Uterus (tissue), 4 donors: ENCODE measurements around the gene RPS3A. TPM values are rescaled to one million over a fixed set of nuclear protein-coding genes. Genes with fewer than 3 reads are reported as not detected.

Experiments used
- DNase-seq, 2 donors: peaks; one replicate each; pipeline ENCODE4 v3.0.0-alpha.2; 2019 to 2020
- H3K27ac ChIP-seq, 2 donors: fragments of 200-600 bp; sonication (generic); 1 replicate in 1 of 2; 2 replicates in 1 of 2; pipeline ENCODE4 v1.5.1; 2016 to 2018
- H3K27me3 ChIP-seq, 2 donors: fragments of 200-600 bp; sonication (generic); one replicate each; pipeline ENCODE4 v1.5.1; 2018 to 2019; ENCODE audit warnings: control low read depth in 1 of 2
- H3K36me3 ChIP-seq, 2 donors: fragments of 200-600 bp; sonication (generic); one replicate each; pipeline ENCODE4 v1.5.1; 2019; ENCODE audit warnings: control low read depth in 1 of 2
- H3K4me1 ChIP-seq, 2 donors: fragments of 200-600 bp; sonication (generic); one replicate each; pipeline ENCODE4 v1.5.1; 2018 to 2019; ENCODE audit warnings: control low read depth in 1 of 2
- H3K4me3 ChIP-seq, 2 donors: fragments of 200-600 bp; sonication (generic); 1 replicate in 1 of 2; 2 replicates in 1 of 2; pipeline ENCODE4 v1.5.1; 2018 to 2019; ENCODE audit warnings: mild to moderate bottlenecking in 1 of 2
- H3K9me3 ChIP-seq, 2 donors: fragments of 200-600 bp; sonication (generic); one replicate each; pipeline ENCODE4 v1.5.1; 2019; ENCODE audit warnings: control low read depth in 1 of 2
- POLR2A ChIP-seq, 2 donors: fragments of 450-650 bp; IDR thresholded peaks; one replicate each; pipeline ENCODE4 v1.6.1; 2016; ENCODE audit warnings: antibody characterized with exemption in 2 of 2, mild to moderate bottlenecking in 1 of 2, moderate library complexity in 1 of 2
- intact Hi-C: fragments of 100-400 bp; cut with DNase I; formaldehyde crosslinking; loops from one replicate; pipeline ENCODE4 v1.15.1; 2023; ENCODE audit warnings: low total_unique reads
- total RNA-seq, 4 donors: library from RNA; depleted of rRNA in 3 of 4; stranded (reverse); fragments of >200 nt in 3 of 4; gene quantifications; one replicate each; pipeline versions ENCODE4 v1.1.0 to v1.2.4, GENCODE V29; 2014 to 2023
- TF ChIP-seq, protein P1 (sequence below), 4 experiments: fragments of 200-600 bp in 2 of 4; fragments of 450-650 bp in 2 of 4; sonication (generic) in 2 of 4; IDR thresholded peaks; one replicate each; pipeline ENCODE4 v1.5.1; 2016 to 2019; ENCODE audit warnings: antibody characterized with exemption in 4 of 4, mild to moderate bottlenecking in 2 of 4, moderate library complexity in 1 of 4
- donor health status: DM: yes; HTN: yes; CAD: no.

Gene RPS3A
- total RNA-seq, 4 donors from 2014 or later, result 2,740 to 15,349 (median 8,137) TPM

GRCh38 chr4:151144329-151145072 lies 45.1 kb downstream of the RPS3A start:
- TF ChIP-seq, protein P1, sequence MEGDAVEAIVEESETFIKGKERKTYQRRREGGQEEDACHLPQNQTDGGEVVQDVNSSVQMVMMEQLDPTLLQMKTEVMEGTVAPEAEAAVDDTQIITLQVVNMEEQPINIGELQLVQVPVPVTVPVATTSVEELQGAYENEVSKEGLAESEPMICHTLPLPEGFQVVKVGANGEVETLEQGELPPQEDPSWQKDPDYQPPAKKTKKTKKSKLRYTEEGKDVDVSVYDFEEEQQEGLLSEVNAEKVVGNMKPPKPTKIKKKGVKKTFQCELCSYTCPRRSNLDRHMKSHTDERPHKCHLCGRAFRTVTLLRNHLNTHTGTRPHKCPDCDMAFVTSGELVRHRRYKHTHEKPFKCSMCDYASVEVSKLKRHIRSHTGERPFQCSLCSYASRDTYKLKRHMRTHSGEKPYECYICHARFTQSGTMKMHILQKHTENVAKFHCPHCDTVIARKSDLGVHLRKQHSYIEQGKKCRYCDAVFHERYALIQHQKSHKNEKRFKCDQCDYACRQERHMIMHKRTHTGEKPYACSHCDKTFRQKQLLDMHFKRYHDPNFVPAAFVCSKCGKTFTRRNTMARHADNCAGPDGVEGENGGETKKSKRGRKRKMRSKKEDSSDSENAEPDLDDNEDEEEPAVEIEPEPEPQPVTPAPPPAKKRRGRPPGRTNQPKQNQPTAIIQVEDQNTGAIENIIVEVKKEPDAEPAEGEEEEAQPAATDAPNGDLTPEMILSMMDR (IDR thresholded peaks at IDR 0.05), result no peak
- TF ChIP-seq POLR2A (IDR thresholded peaks at IDR 0.05), result no peak
- Histone ChIP-seq H3K36me3 (no peaks in the 10 kb centered on the region), H3K4me3 (no peak overlapping the region), H3K4me1 (no peaks in the 10 kb centered on the region), H3K9me3 (no peaks in the 10 kb centered on the region), H3K27ac (no peak overlapping the region), H3K27me3 (no peaks in the 10 kb centered on the region)
- intact Hi-C loops, result no loop called here
- DNase-seq, result no peak

GRCh38 chr4:151147000-151147399 lies 47.6 kb downstream of the RPS3A start:
- H3K27ac ChIP-seq, result no peak overlapping the region
- no peak for DNase-seq
- intact Hi-C loops, result no loop called here
- TF ChIP-seq, protein P1 (IDR thresholded peaks at IDR 0.05), result no peak
- no peak for TF ChIP-seq POLR2A (IDR thresholded peaks at IDR 0.05)
- H3K4me1 ChIP-seq, result no peaks in the 10 kb centered on the region
- H3K4me3 ChIP-seq, result no peak overlapping the region
- no peaks in the 10 kb centered on the region for H3K27me3 ChIP-seq
- no peaks in the 10 kb centered on the region for H3K36me3 ChIP-seq
- H3K9me3 ChIP-seq, result no peaks in the 10 kb centered on the region

GRCh38 chr4:151148261-151148660 lies 48.8 kb downstream of the RPS3A start:
- DNase-seq, result no peak
- Histone ChIP-seq H3K36me3 (no peaks in the 10 kb centered on the region), H3K4me3 (no peak overlapping the region), H3K27ac (no peak overlapping the region), H3K9me3 (no peaks in the 10 kb centered on the region), H3K4me1 (no peaks in the 10 kb centered on the region), H3K27me3 (no peaks in the 10 kb centered on the region)
- intact Hi-C loops, result no loop called here
- TF ChIP-seq POLR2A (IDR thresholded peaks at IDR 0.05), result no peak
- TF ChIP-seq, protein P1 (IDR thresholded peaks at IDR 0.05), result no peak

GRCh38 chr4:151150821-151151580 lies 51.6 kb downstream of the RPS3A start:
- H3K36me3 ChIP-seq, result no peaks in the 10 kb centered on the region
- H3K9me3 ChIP-seq, result no peaks in the 10 kb centered on the region
- intact Hi-C loops, result no loop called here
- no peaks in the 10 kb centered on the region for H3K4me1 ChIP-seq
- DNase-seq, result no peak
- H3K4me3 ChIP-seq, result no peak overlapping the region
- TF ChIP-seq, protein P1 (IDR thresholded peaks at IDR 0.05), result no peak
- no peak for TF ChIP-seq POLR2A (IDR thresholded peaks at IDR 0.05)
- H3K27me3 ChIP-seq, result no peaks in the 10 kb centered on the region
- no peak overlapping the region for H3K27ac ChIP-seq

DNA sequence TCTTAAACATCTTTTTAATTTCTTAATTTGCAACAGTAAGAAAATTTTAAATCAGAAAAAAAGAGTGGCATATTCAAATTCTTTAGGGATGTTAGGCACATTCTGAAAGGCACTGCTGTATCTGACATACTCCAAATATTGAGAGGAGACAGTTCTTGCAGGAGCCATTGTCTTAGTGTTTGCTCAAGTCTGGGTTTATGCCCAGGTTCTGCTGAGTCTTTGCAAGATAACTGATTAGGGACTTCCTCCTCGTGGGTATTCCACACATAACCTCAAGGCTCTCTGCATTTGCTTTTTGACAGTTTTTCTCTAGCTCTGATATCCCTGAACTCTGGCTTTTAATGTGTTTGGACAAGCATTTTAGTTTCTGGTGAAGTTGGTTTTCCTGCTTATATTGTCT lies 52.6 kb downstream of the RPS3A start:
- no peak for DNase-seq
- TF ChIP-seq, protein P1 (IDR thresholded peaks at IDR 0.05), result no peak
- no peak for TF ChIP-seq POLR2A (IDR thresholded peaks at IDR 0.05)

More for the DNA sequence above, 52.6 kb downstream of the RPS3A start:
- Histone ChIP-seq H3K27me3 (no peaks in the 10 kb centered on the region), H3K9me3 (no peaks in the 10 kb centered on the region), H3K27ac (no peak overlapping the region), H3K4me1 (no peaks in the 10 kb centered on the region), H3K36me3 (no peaks in the 10 kb centered on the region), H3K4me3 (no peak overlapping the region)
- intact Hi-C loops, result no loop called here
